Measurements from ENCODE around the gene CRIP2. TPM values are rescaled to one million over a fixed set of nuclear protein-coding genes. Genes with fewer than 3 reads are reported as not detected.

CRIP2 gene
- total and polyA plus RNA-seq, 7 experiments from 2014 or later: 0.65 to 180 (median 21.1) TPM

- peak; percentile 75 for ATAC-seq
- POLR2A ChIA-PET: interaction anchor here (1.0 to 4.1 kb wide), 7 partner anchors 9 to 119 kb away, joined by 3 to 80 read pairs (median 7); no protein-coding TSS in a partner anchor
These were observed 16.1 kb downstream of the CRIP2 start, which contains the start of gene TEDC1 for GRCh38 chr14:105490572-105491365. Gene TEDC1 (plus strand): TSS chr14:105491246. CDS start chr14:105491376, 130 bp downstream.

GRCh38 chr14:105491366-105491973, 16.8 kb downstream of the CRIP2 start:
- CTCF ChIA-PET: interaction anchor here (4.2 to 4.3 kb wide), 2 partner anchors 11 to 121 kb away, joined by 56 to 94 read pairs; no protein-coding TSS in a partner anchor
- Histone ChIP-seq H3K27ac (ENCODE audit: low read depth, low read length) (peak overlapping the region; percentile 100), H3K4me3 (ENCODE audit: low read length) (peak overlapping the region; percentile 71), H3K27me3 (ENCODE audit: control insufficient read depth in 2 of 2, insufficient read depth in 2 of 2, low read length in 2 of 2) (no peaks in the 10 kb centered on the region), H3K4me1 (ENCODE audit: control insufficient read depth in 2 of 2, insufficient read depth in 2 of 2, low read length in 2 of 2) (peaks cover 13 to 17% of the 10 kb centered on the region in 2 donors), H3K9me3 (ENCODE audit: control insufficient read depth in 2 of 3, low read length in 3 of 3) (no peaks in the 10 kb centered on the region), H3K36me3 (ENCODE audit: control insufficient read depth in 2 of 3, insufficient read depth in 3 of 3, low read length in 3 of 3) (no peaks in the 10 kb centered on the region)
- ATAC-seq (peak; percentile 53), DNase-seq (peak; percentile 66 to 94 (median 70))
- peak overlapping the region; percentile 70 to 89 (median 85) for H3K4me3 Mint-ChIP-seq
- intact Hi-C loops (cut with micrococcal nuclease): loop anchor here (1.0 to 10.0 kb wide), 17 partner anchors 17 to 739 kb away; partner anchors contain the start of genes CDCA4 (in 2 of the 2), CRIP2 (in 2 of the 2), GPR132 (in 2 of the 2) and NUDT14 (in 2 of the 2)
- peaks cover 4 to 21% (median 16%) of the 10 kb centered on the region in 7 donors for H3K4me1 Mint-ChIP-seq
- peak overlapping the region; percentile 72 to 97 (median 94) for H3K27ac Mint-ChIP-seq
- no peaks in the 10 kb centered on the region for H3K27me3 Mint-ChIP-seq
- H3K9me3 Mint-ChIP-seq: no peaks in the 10 kb centered on the region
- H3K36me3 Mint-ChIP-seq: peaks cover 0 to 2% (median 0%) of the 10 kb centered on the region in 5 donors
- POLR2A ChIA-PET: interaction anchor here (1.1 to 4.1 kb wide), 2 partner anchors 10 to 70 kb away, joined by 3 to 80 read pairs; no protein-coding TSS in a partner anchor

More at GRCh38 chr14:105490572-105491365, 16.1 kb downstream of the CRIP2 start, which contains the start of gene TEDC1:
- Mint-ChIP-seq H3K27ac (peak within 1 kb of the TSS; percentile 84 to 99 (median 96)), H3K4me3 (peak within 1 kb of the TSS; percentile 79 to 95 (median 86)), H3K27me3 (no peaks in the 10 kb centered on the region), H3K36me3 (peaks cover 0 to 2% (median 0%) of the 10 kb centered on the region in 5 donors), H3K4me1 (peaks cover 5 to 24% (median 19%) of the 10 kb centered on the region in 7 donors), H3K9me3 (no peaks in the 10 kb centered on the region)
- peak within 1 kb of the TSS; percentile 85 for H3K4me3 ChIP-seq (ENCODE audit: low read length)
- peaks cover 16 to 24% of the 10 kb centered on the region in 2 donors for H3K4me1 ChIP-seq (ENCODE audit: control insufficient read depth in 2 of 2, insufficient read depth in 2 of 2, low read length in 2 of 2)
- CTCF ChIA-PET: interaction anchor here (1.1 to 4.3 kb wide), 14 partner anchors 10 to 127 kb away, joined by 3 to 94 read pairs (median 10); partner anchors contain the start of gene TEX22
- DNase-seq: peak; percentile 96 to 100 (median 100)
- intact Hi-C loops (cut with micrococcal nuclease): loop anchor here (1.0 to 10.0 kb wide), 21 partner anchors 9 to 738 kb away; partner anchors contain the start of genes BRF1 (in 2 of the 2), CDCA4 (in 2 of the 2), CRIP2 (in 2 of the 2) and GPR132 (in 2 of the 2)
- H3K27ac ChIP-seq (ENCODE audit: low read depth, low read length): peak within 1 kb of the TSS; percentile 100
- H3K27me3 ChIP-seq (ENCODE audit: control insufficient read depth in 2 of 2, insufficient read depth in 2 of 2, low read length in 2 of 2): no peaks in the 10 kb centered on the region
- no peaks in the 10 kb centered on the region for H3K9me3 ChIP-seq (ENCODE audit: control insufficient read depth in 2 of 3, low read length in 3 of 3)
- no peaks in the 10 kb centered on the region for H3K36me3 ChIP-seq (ENCODE audit: control insufficient read depth in 2 of 3, insufficient read depth in 3 of 3, low read length in 3 of 3)

DNA sequence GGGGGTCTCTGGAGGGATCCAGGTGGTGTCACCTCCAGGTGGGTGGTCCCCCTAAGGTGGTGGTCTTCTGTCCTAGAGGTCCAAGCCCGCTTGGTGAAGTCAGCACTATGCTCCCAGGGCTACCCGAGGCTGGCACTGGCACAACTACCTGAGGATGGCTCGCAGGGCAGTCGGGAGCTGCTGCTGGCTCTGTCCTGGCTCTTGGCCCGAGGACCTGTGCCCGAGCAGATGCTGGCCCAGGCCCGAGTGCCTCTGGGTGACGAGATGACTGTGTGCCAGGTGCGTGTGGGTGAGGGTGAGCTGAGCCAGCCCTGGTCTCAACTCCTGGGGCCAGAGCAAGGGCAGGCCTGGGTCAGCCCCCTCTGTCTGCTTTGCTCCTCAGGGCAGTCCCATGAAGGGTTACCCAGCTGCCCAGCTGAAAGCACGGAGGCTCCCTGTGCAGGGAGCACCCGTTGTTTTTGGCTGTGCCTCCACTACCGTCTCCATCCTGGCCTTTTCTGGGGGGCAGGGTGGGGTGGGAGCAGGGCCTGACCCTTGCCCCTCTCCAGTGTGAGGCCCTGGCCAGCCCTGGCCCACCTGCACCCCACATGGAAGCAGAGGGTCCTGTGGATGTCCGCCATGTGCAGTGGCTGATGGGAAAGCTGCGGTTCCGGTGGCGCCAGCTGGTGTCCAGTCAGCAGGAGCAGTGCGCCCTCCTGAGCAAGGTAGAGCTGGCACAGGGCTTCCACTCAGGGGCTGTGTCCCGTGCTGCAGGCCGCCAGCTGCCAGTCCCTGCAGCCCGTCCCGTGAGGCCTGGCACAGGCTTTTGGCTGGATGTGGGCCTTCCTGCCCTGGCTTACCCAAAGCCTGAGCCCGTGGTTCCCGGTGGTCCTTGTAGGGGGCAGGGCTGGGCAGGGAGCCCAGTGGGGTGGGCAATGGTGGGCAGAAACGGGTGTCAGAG, 17.7 kb downstream of the CRIP2 start:
- peaks cover 0 to 2% (median 0%) of the 10 kb centered on the region in 5 donors for H3K36me3 Mint-ChIP-seq
- Histone ChIP-seq H3K27me3 (ENCODE audit: control insufficient read depth in 2 of 2, insufficient read depth in 2 of 2, low read length in 2 of 2) (no peaks in the 10 kb centered on the region), H3K9me3 (ENCODE audit: control insufficient read depth in 2 of 3, low read length in 3 of 3) (no peaks in the 10 kb centered on the region), H3K4me3 (ENCODE audit: low read length) (peak overlapping the region; percentile 71), H3K36me3 (ENCODE audit: control insufficient read depth in 2 of 3, insufficient read depth in 3 of 3, low read length in 3 of 3) (no peaks in the 10 kb centered on the region), H3K27ac (ENCODE audit: low read depth, low read length) (peak overlapping the region; percentile 100), H3K4me1 (ENCODE audit: control insufficient read depth in 2 of 2, insufficient read depth in 2 of 2, low read length in 2 of 2) (peaks cover 12 to 13% of the 10 kb centered on the region in 2 donors)
- H3K27me3 Mint-ChIP-seq: no peaks in the 10 kb centered on the region
- peak overlapping the region; percentile 72 to 94 (median 90) for H3K27ac Mint-ChIP-seq
- H3K4me3 Mint-ChIP-seq: peak overlapping the region; percentile 70 to 89 (median 82)
- H3K9me3 Mint-ChIP-seq: no peaks in the 10 kb centered on the region
- intact Hi-C loops (cut with micrococcal nuclease): loop anchor here in 1 of 2 donors (5.0 to 10.0 kb wide), 2 partner anchors 310 to 398 kb away; partner anchors contain the start of gene NUDT14
- CTCF ChIA-PET: interaction anchor here (4.2 to 4.3 kb wide), 2 partner anchors 12 to 122 kb away, joined by 56 to 94 read pairs; no protein-coding TSS in a partner anchor
- peaks cover 4 to 18% (median 13%) of the 10 kb centered on the region in 7 donors for H3K4me1 Mint-ChIP-seq
- ATAC-seq (no peak), DNase-seq (peak in 1 of 9 donors; percentile 6)
- POLR2A ChIA-PET: interaction anchor here (1.1 to 4.1 kb wide), 2 partner anchors 11 to 71 kb away, joined by 3 to 80 read pairs; no protein-coding TSS in a partner anchor

- Histone ChIP-seq H3K4me3 (ENCODE audit: low read length) (no peak overlapping the region), H3K4me1 (ENCODE audit: control insufficient read depth in 2 of 2, insufficient read depth in 2 of 2, low read length in 2 of 2) (peaks cover 12 to 13% of the 10 kb centered on the region in 2 donors), H3K36me3 (ENCODE audit: control insufficient read depth in 2 of 3, insufficient read depth in 3 of 3, low read length in 3 of 3) (no peaks in the 10 kb centered on the region), H3K9me3 (ENCODE audit: control insufficient read depth in 2 of 3, low read length in 3 of 3) (no peaks in the 10 kb centered on the region), H3K27ac (ENCODE audit: low read depth, low read length) (no peak overlapping the region), H3K27me3 (ENCODE audit: control insufficient read depth in 2 of 2, insufficient read depth in 2 of 2, low read length in 2 of 2) (no peaks in the 10 kb centered on the region)
- ChIA-PET CTCF (no interaction called here), POLR2A (no interaction called here)
- Mint-ChIP-seq H3K27me3 (no peaks in the 10 kb centered on the region), H3K27ac (peak overlapping the region in 3 of 9 donors; percentile 18 to 36 (median 32)), H3K4me1 (peaks cover 4 to 18% (median 13%) of the 10 kb centered on the region in 7 donors), H3K9me3 (no peaks in the 10 kb centered on the region), H3K36me3 (peaks cover 0 to 2% (median 0%) of the 10 kb centered on the region in 5 donors), H3K4me3 (peak overlapping the region in 4 of 10 donors; percentile 25 to 41 (median 30))
- ATAC-seq: no peak
- peak in 1 of 9 donors; percentile 20 for DNase-seq
- intact Hi-C loops (cut with micrococcal nuclease): loop anchor here in 1 of 2 donors (5.0 to 10.0 kb wide), 2 partner anchors 311 to 398 kb away; partner anchors contain the start of gene NUDT14
These were observed 18.6 kb downstream of the CRIP2 start for GRCh38 chr14:105492971-105493871.

Data from naive thymus-derived CD4-positive, alpha-beta T cell (primary cell).